K562 (cell line): ENCODE measurements around the gene BNIP5. TPM values are rescaled to one million over a fixed set of nuclear protein-coding genes. Genes with fewer than 3 reads are reported as not detected.
A peak's percentile ranks its signal among the peaks of the same experiment; 100 is the strongest.

Source experiments
- ATAC-seq: fragments of 200-7000 bp; cut with Tn5 transposase; 3 replicates; pipeline ENCODE4 v1.9.1; 2020; ENCODE audit warnings: moderate library complexity
- BruUV-seq: library from RNA; stranded (reverse); fragments of 400-500 nt; replicated peaks from 2 replicates; lab custom pipeline; 2021; lab: Mats Ljungman, UMichigan
- CTCF ChIA-PET: fragments of 300-600 bp; formaldehyde crosslinking; extraction: SDS; loops from one replicate; lab custom pipeline; 2021; ENCODE audit warnings: low intra/inter-chr PET ratio; lab: Yijun Ruan, JAX
- POLR2A ChIA-PET: fragments of 300-600, 350-650 bp; sonication (Branson Sonifier 250); formaldehyde crosslinking; extraction: SDS; loops from one replicate; lab custom pipeline; 2021; ENCODE audit warnings: antibody characterized with exemption, inconsistent platforms; lab: Yijun Ruan, JAX
- DNase-seq, 4 experiments: peaks; one replicate each; pipeline versions ENCODE4 v3.0.0 to v3.0.0-alpha.2; 2011 to 2018; ENCODE audit warnings: low spot score in 3 of 4, mixed read lengths in 3 of 4; ENCODE audit errors: extremely low read depth in 1 of 4
- FAIRE-seq: peaks from 2 replicates; lab custom pipeline; 2011; peaks lifted over from hg19 to GRCh38; lab: Jason Lieb, UNC
- H2AFZ ChIP-seq: 2 replicates; pipeline ENCODE4 v1.6.0; 2011; ENCODE audit warnings: low read depth, low read length, control low read depth, inconsistent platforms
- H3K27ac ChIP-seq: fragments of 200-600 bp; 3 replicates; pipeline ENCODE4 v1.8.0; 2011; ENCODE audit warnings: low read depth, mild to moderate bottlenecking, control low read depth, inconsistent platforms, low read length, moderate library complexity, mixed read lengths; ENCODE audit errors: extremely low read depth
- H3K27me3 ChIP-seq, 2 experiments: fragments of 300-600 bp in 1 of 2; 2 replicates in 1 of 2; 3 replicates in 1 of 2; pipeline versions ENCODE4 v1.6.0 to v1.8.0; 2011; ENCODE audit warnings: inconsistent platforms in 2 of 2, low read length in 2 of 2, mild to moderate bottlenecking in 1 of 2, mixed read lengths in 1 of 2, moderate library complexity in 1 of 2; ENCODE audit not compliant: control insufficient read depth in 2 of 2, insufficient read depth in 2 of 2
- H3K36me3 ChIP-seq: fragments of 300-600 bp; 3 replicates; pipeline ENCODE4 v1.8.0; 2011; ENCODE audit warnings: mild to moderate bottlenecking, low read length, inconsistent platforms; ENCODE audit not compliant: control insufficient read depth, insufficient read depth
- H3K4me1 ChIP-seq, 2 experiments: fragments of 200-600 bp in 1 of 2; replicated peaks in 1 of 2; 2 replicates in 1 of 2; 3 replicates in 1 of 2; pipeline versions ENCODE4 v1.5.1 to v1.8.0; 2011; ENCODE audit warnings: inconsistent platforms in 2 of 2, low read length in 2 of 2, mild to moderate bottlenecking in 1 of 2, mixed read lengths in 1 of 2, moderate library complexity in 1 of 2; ENCODE audit not compliant: control insufficient read depth in 2 of 2, insufficient read depth in 2 of 2
- H3K4me2 ChIP-seq: 2 replicates; pipeline ENCODE4 v1.6.1; 2011; ENCODE audit warnings: low read length, control low read depth, inconsistent platforms, mixed read lengths; ENCODE audit not compliant: insufficient read depth
- H3K4me3 ChIP-seq: fragments of 200-600 bp; sonication (generic), shearing (Covaris generic); 2 replicates; pipeline ENCODE4 v1.5.1; 2016; ENCODE audit warnings: control low read depth, inconsistent platforms
- H3K79me2 ChIP-seq: fragments of 200-600 bp; 3 replicates; pipeline ENCODE4 v1.8.0; 2011; ENCODE audit warnings: low read length, inconsistent platforms; ENCODE audit not compliant: control insufficient read depth, insufficient read depth
- H3K9ac ChIP-seq, 2 experiments: 2 replicates each; pipeline versions ENCODE4 v1.6.0 to v1.6.1; 2011; ENCODE audit warnings: low read depth in 2 of 2, low read length in 2 of 2, control low read depth in 1 of 2, inconsistent platforms in 1 of 2, mild to moderate bottlenecking in 1 of 2, mixed read lengths in 1 of 2; ENCODE audit not compliant: insufficient read depth in 1 of 2
- H3K9me1 ChIP-seq: one replicate; pipeline ENCODE4 v1.6.0; 2011; ENCODE audit warnings: inconsistent platforms, mild to moderate bottlenecking, low read length, moderate library complexity; ENCODE audit not compliant: control insufficient read depth, insufficient read depth
- H3K9me3 ChIP-seq: replicated peaks from 2 replicates; pipeline ENCODE4 v1.5.1; 2011; ENCODE audit warnings: low read depth, low read length, inconsistent platforms; ENCODE audit not compliant: control insufficient read depth, insufficient read depth
- H4K20me1 ChIP-seq: replicated peaks from 2 replicates; pipeline ENCODE4 v1.6.1; 2011; ENCODE audit warnings: low read length, inconsistent platforms, mixed read lengths; ENCODE audit not compliant: control insufficient read depth, insufficient read depth
- FOXA3 ChIP-seq, 2 experiments: fragments of 450-650 bp in 1 of 2; sonication (generic) in 1 of 2; formaldehyde crosslinking; IDR thresholded peaks in 1 of 2; conservative IDR thresholded peaks in 1 of 2; 2 replicates each; pipeline versions ENCODE4 v1.4.0 to v1.8.0; 2020 to 2022; ENCODE audit warnings: mild to moderate bottlenecking in 2 of 2, missing genetic modification reagents in 1 of 2
- FOXK1 ChIP-seq: sonication (generic); formaldehyde crosslinking; IDR thresholded peaks from 2 replicates; pipeline ENCODE4 v1.8.0; 2022; ENCODE audit warnings: missing genetic modification reagents, mild to moderate bottlenecking, borderline replicate concordance
- RBM34 ChIP-seq: fragments of 200-400 bp; formaldehyde crosslinking; IDR thresholded peaks from 2 replicates; pipeline ENCODE4 v1.6.1; 2018; ENCODE audit warnings: low read length, borderline replicate concordance; ENCODE audit not compliant: insufficient read depth
- RFX1 ChIP-seq: fragments of 450-650 bp; IDR thresholded peaks from 2 replicates; pipeline ENCODE4 v1.6.1; 2016; ENCODE audit warnings: mild to moderate bottlenecking, moderate library complexity
- SAP30 ChIP-seq: fragments of 200-600 bp; sonication (generic); IDR thresholded peaks from 2 replicates; pipeline ENCODE4 v1.6.1; 2012; ENCODE audit warnings: borderline replicate concordance, low read depth, mild to moderate bottlenecking, moderate library complexity, low read length, control low read depth, inconsistent platforms; ENCODE audit not compliant: insufficient read depth, poor library complexity, severe bottlenecking
- ZNF551 ChIP-seq: fragments of 250-450 bp; sonication (Bioruptor Pico); IDR thresholded peaks from 2 replicates; pipeline ENCODE4 v1.5.0; 2021; ENCODE audit warnings: mild to moderate bottlenecking, moderate library complexity
- WGBS: fragments of 100-300 bp; shearing (Covaris generic); methylation state at CpG from one replicate; pipeline ENCODE4 v1.1.6; 2016; ENCODE audit warnings: low coverage, mixed read lengths; ENCODE audit not compliant: insufficient coverage; ENCODE audit errors: missing lambda C conversion rate; 5-methylcytosine and 5-hydroxymethylcytosine counted together
- in situ Hi-C: fragments of 300-500 bp; cut with MboI; formaldehyde crosslinking; loops from 4 replicates; pipeline ENCODE4 v1.15.0; 2018; ENCODE audit warnings: inconsistent platforms, mixed read lengths
- intact Hi-C: fragments of 100-400 bp; cut with micrococcal nuclease; formaldehyde crosslinking; loops from 2 replicates; pipeline ENCODE4 v1.14.2; 2022
- polyA plus RNA-seq, 8 experiments: library from polyadenylated mRNA; depleted of rRNA in 4 of 8; stranded (reverse) in 5 of 8; unstranded in 3 of 8; fragments of >200 nt; fragmentation: Nextera tagmentation in 2 of 8; fragmentation: Illumina TruSeq in 1 of 8; extraction: Ambion mirVana in 2 of 8; extraction: Trizol in 1 of 8; gene quantifications; 2 replicates each; pipeline versions ENCODE4 v1.2.1 to v1.2.3, GENCODE V29; 2011 to 2014; ENCODE audit warnings: inconsistent platforms in 1 of 8, missing spikeins in 1 of 8
- total RNA-seq, 7 experiments: library from RNA; depleted of rRNA in 6 of 7; stranded (reverse); fragments of >200 nt in 6 of 7; fragmentation: Illumina TruSeq in 2 of 7; extraction: Trizol in 2 of 7; gene quantifications; 2 replicates each; pipeline versions ENCODE4 v1.2.1 to v1.2.3, GENCODE V29; 2011 to 2021; ENCODE audit warnings: low replicate concordance in 1 of 7

BNIP5 gene
- total and polyA plus RNA-seq, 9 of the 15 experiments (the other 6 are each of a cell fraction or from before 2014, with no cell fraction given) = not detected

DNA sequence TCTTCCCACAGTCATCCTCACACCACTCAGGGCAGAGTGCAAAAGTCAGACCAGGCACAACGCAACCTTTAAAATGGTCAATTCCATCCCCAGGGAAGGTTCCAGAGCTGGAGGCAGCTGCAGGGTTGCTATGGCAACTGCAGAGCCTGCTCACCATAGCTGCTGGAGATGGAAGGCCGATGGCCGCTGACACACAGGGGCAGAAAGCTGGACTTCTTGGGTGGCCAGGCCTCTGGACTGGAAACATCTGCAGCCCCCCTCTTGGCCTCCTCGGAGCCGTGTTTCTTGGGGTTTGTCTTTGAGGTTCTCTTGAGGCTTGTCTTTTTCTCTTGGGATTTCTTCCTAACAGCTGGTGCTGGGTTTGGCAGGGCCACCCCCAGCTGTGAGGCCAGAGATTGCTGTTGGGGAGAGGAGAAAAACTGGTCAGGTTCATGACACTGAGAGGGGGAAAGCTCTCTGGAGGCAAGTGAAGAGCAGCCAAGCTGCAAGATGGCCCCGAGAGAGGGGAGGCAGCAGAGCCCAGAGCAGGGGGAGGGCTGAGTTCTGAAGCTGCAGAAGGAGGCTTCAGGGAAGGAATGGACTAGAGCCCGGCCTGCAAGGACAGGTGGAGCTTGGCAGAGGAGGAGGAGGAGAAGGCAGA, 10.2 kb downstream of the BNIP5 start:
- Histone ChIP-seq H3K4me1 (peaks cover 0 to 8% of the 10 kb centered on the region in 2 experiments; a peak in 1 of 5 replicates), H3K9me3 (no peaks in the 10 kb centered on the region), H3K9me1 (no peaks in the 10 kb centered on the region), H2AFZ (no peak overlapping the region), H3K36me3 (no peaks in the 10 kb centered on the region), H3K79me2 (no peaks in the 10 kb centered on the region), H3K4me3 (no peak overlapping the region), H4K20me1 (no peaks in the 10 kb centered on the region; the same call in 1 of the 2 replicates), H3K9ac (peak overlapping the region in 1 of 2 experiments; percentile 19; a peak in 1 of 4 replicates), H3K27me3 (peaks cover 36 to 88% of the 10 kb centered on the region in 2 experiments), H3K27ac (no peak overlapping the region), H3K4me2 (no peak overlapping the region)
- ATAC-seq (peak; percentile 41), DNase-seq (no peak), FAIRE-seq (no peak)
- in situ Hi-C loops = no loop called here
- CTCF ChIA-PET = no interaction called here
- POLR2A ChIA-PET = interaction anchor here (0.6 to 1.5 kb wide), 4 partner anchors 24 to 336 kb away, joined by 3 to 4 read pairs (median 3); no protein-coding TSS in a partner anchor
- BruUV-seq = no TSS peak
- TF ChIP-seq SAP30 (no peak), FOXK1 (CRISPR knock-in tag) (no peak), RFX1 (peak; percentile 92), RBM34 (no peak)
- WGBS = 0% methylated on average over 5 of the region's 7 CpGs
- intact Hi-C loops = no loop called here

DNA sequence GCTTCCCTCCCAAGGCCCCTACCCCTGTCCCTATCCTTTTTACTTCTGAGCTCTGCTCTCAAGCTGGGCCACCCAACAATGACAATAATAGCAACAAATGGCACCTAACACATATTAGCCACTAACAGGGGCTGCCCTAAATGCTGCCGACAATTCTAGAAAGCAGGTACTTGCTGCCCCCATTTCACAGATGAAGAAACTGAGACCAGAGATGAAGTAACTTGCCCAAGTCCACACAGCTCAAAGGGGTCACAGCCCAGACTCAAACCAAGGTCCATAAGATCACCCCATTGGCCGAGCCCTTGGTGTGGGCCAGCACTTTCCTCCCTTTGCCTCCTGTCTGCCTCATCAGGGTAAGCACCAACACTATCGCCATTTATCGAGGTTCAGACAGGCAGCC, 12.0 kb downstream of the BNIP5 start:
- 4% methylated on average over 4 of the region's 4 CpGs for WGBS
- H3K4me3 ChIP-seq = no peak overlapping the region
- CTCF ChIA-PET = no interaction called here
- H3K4me1 ChIP-seq = peaks cover 0 to 5% of the 10 kb centered on the region in 2 experiments; a peak in 2 of 5 replicates
- H3K9me3 ChIP-seq = no peaks in the 10 kb centered on the region
- H2AFZ ChIP-seq = no peak overlapping the region
- no peak overlapping the region for H3K4me2 ChIP-seq
- no peak overlapping the region for H3K27ac ChIP-seq
- DNase-seq (no peak), FAIRE-seq (no peak), ATAC-seq (no peak)
- POLR2A ChIA-PET = interaction anchor here (1.0 to 1.1 kb wide), 2 partner anchors 14 to 97 kb away, joined by 3 read pairs; no protein-coding TSS in a partner anchor
- H3K36me3 ChIP-seq = no peaks in the 10 kb centered on the region
- in situ Hi-C loops (no loop called here), intact Hi-C loops (no loop called here)
- H3K27me3 ChIP-seq = peaks cover 36 to 85% of the 10 kb centered on the region in 2 experiments; a peak in 4 of 5 replicates
- no peak overlapping the region for H3K9ac ChIP-seq
- H4K20me1 ChIP-seq = no peaks in the 10 kb centered on the region; the same call in 1 of the 2 replicates
- H3K79me2 ChIP-seq = no peaks in the 10 kb centered on the region
- no peaks in the 10 kb centered on the region for H3K9me1 ChIP-seq
- BruUV-seq = no TSS peak
- TF ChIP-seq FOXA3 (CRISPR knock-in tag; conservative IDR thresholded peaks at IDR 0.05 in 1 of 2, IDR thresholded peaks at IDR 0.05 in 1 of 2) (no peak), ZNF551 (CRISPR knock-in tag) (no peak)
